ENCODE measurements around the gene LAMA4.

- TF ChIP-seq PATZ1 (CRISPR knock-in tag; IDR thresholded peaks at IDR 0.05; ENCODE audit: borderline replicate concordance): no peak
- no peak for TF ChIP-seq RARB (CRISPR knock-in tag; IDR thresholded peaks at IDR 0.05)
- TF ChIP-seq, protein P1, sequence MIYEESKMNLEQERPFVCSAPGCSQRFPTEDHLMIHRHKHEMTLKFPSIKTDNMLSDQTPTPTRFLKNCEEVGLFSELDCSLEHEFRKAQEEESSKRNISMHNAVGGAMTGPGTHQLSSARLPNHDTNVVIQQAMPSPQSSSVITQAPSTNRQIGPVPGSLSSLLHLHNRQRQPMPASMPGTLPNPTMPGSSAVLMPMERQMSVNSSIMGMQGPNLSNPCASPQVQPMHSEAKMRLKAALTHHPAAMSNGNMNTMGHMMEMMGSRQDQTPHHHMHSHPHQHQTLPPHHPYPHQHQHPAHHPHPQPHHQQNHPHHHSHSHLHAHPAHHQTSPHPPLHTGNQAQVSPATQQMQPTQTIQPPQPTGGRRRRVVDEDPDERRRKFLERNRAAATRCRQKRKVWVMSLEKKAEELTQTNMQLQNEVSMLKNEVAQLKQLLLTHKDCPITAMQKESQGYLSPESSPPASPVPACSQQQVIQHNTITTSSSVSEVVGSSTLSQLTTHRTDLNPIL (CRISPR knock-in tag; IDR thresholded peaks at IDR 0.05; ENCODE audit: low read depth): no peak
- TF ChIP-seq PPARA (CRISPR knock-in tag; IDR thresholded peaks at IDR 0.05; ENCODE audit: borderline replicate concordance): no peak
- TF ChIP-seq SNAI2 (CRISPR knock-in tag; IDR thresholded peaks at IDR 0.05): no peak
- no peak for TF ChIP-seq ZFP30 (CRISPR knock-in tag; IDR thresholded peaks at IDR 0.05)
- no peak for TF ChIP-seq BACH2 (CRISPR knock-in tag; IDR thresholded peaks at IDR 0.05; ENCODE audit: borderline replicate concordance)
- no peak for TF ChIP-seq ZC3H10 (CRISPR knock-in tag; IDR thresholded peaks at IDR 0.05)
- no peak for TF ChIP-seq ZNF70 (CRISPR knock-in tag; IDR thresholded peaks at IDR 0.05)
- TF ChIP-seq, protein P2, sequence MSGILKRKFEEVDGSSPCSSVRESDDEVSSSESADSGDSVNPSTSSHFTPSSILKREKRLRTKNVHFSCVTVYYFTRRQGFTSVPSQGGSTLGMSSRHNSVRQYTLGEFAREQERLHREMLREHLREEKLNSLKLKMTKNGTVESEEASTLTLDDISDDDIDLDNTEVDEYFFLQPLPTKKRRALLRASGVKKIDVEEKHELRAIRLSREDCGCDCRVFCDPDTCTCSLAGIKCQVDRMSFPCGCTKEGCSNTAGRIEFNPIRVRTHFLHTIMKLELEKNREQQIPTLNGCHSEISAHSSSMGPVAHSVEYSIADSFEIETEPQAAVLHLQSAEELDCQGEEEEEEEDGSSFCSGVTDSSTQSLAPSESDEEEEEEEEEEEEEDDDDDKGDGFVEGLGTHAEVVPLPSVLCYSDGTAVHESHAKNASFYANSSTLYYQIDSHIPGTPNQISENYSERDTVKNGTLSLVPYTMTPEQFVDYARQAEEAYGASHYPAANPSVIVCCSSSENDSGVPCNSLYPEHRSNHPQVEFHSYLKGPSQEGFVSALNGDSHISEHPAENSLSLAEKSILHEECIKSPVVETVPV (CRISPR knock-in tag; IDR thresholded peaks at IDR 0.05): no peak
- TF ChIP-seq, protein P3, sequence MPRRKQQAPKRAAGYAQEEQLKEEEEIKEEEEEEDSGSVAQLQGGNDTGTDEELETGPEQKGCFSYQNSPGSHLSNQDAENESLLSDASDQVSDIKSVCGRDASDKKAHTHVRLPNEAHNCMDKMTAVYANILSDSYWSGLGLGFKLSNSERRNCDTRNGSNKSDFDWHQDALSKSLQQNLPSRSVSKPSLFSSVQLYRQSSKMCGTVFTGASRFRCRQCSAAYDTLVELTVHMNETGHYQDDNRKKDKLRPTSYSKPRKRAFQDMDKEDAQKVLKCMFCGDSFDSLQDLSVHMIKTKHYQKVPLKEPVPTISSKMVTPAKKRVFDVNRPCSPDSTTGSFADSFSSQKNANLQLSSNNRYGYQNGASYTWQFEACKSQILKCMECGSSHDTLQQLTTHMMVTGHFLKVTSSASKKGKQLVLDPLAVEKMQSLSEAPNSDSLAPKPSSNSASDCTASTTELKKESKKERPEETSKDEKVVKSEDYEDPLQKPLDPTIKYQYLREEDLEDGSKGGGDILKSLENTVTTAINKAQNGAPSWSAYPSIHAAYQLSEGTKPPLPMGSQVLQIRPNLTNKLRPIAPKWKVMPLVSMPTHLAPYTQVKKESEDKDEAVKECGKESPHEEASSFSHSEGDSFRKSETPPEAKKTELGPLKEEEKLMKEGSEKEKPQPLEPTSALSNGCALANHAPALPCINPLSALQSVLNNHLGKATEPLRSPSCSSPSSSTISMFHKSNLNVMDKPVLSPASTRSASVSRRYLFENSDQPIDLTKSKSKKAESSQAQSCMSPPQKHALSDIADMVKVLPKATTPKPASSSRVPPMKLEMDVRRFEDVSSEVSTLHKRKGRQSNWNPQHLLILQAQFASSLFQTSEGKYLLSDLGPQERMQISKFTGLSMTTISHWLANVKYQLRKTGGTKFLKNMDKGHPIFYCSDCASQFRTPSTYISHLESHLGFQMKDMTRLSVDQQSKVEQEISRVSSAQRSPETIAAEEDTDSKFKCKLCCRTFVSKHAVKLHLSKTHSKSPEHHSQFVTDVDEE (CRISPR knock-in tag; IDR thresholded peaks at IDR 0.05): no peak
- TF ChIP-seq GLIS3 (CRISPR knock-in tag; IDR thresholded peaks at IDR 0.05): no peak
- TF ChIP-seq ZFP3 (CRISPR knock-in tag; IDR thresholded peaks at IDR 0.05): no peak
Observed at GRCh38 chr6:112194511-112194910, 59.9 kb downstream of the LAMA4 start.

All from SK-N-SH treated with all-trans-retinoic acid at 6 μM for 48 hours (cell line).